Breast epithelium (tissue), 4 donors: ENCODE data around the gene BRD1. TPM values are rescaled to one million over a fixed set of nuclear protein-coding genes. Genes with fewer than 3 reads are reported as not detected.
"Not testable (repeated sequence)": the region's sequence is repeated elsewhere in the genome, so short reads cannot be mapped to it uniquely, and the experiment has no call there.

Experiments
- DNase-seq, 2 donors: peaks; one replicate each; pipeline ENCODE4 v3.0.0-alpha.2; 2019; ENCODE audit warnings: low spot score in 2 of 2
- H3K27ac ChIP-seq, 2 donors: fragments of 200-600 bp; sonication (generic) in 1 of 2; one replicate each; pipeline ENCODE4 v1.5.1; 2016 to 2019; ENCODE audit warnings: mild to moderate bottlenecking in 1 of 2
- H3K27me3 ChIP-seq, 2 donors: fragments of 200-600 bp; sonication (generic) in 1 of 2; one replicate each; pipeline versions ENCODE4 v1.5.1 to v1.6.0; 2017 to 2019; ENCODE audit warnings: control low read depth in 1 of 2, mild to moderate bottlenecking in 1 of 2
- H3K36me3 ChIP-seq: fragments of 200-600 bp; one replicate; pipeline ENCODE4 v1.5.1; 2019
- H3K4me1 ChIP-seq, 2 donors: fragments of 200-600 bp; sonication (generic); one replicate each; pipeline ENCODE4 v1.5.1; 2016 to 2019; ENCODE audit warnings: control low read depth in 1 of 2
- H3K4me3 ChIP-seq, 3 donors: fragments of 200-600 bp; sonication (generic); 1 replicate in 2 of 3; 2 replicates in 1 of 3; pipeline ENCODE4 v1.5.1; 2016 to 2019; ENCODE audit warnings: mild to moderate bottlenecking in 3 of 3, moderate library complexity in 2 of 3
- H3K9me3 ChIP-seq, 2 donors: fragments of 200-600 bp; sonication (generic) in 1 of 2; one replicate each; pipeline ENCODE4 v1.5.1; 2016 to 2019; ENCODE audit warnings: control low read depth in 1 of 2
- CTCF ChIP-seq, 3 donors: fragments of 450-650 bp; IDR thresholded peaks; one replicate each; pipeline ENCODE4 v1.5.1; 2016 to 2017; ENCODE audit warnings: antibody characterized with exemption in 3 of 3, mild to moderate bottlenecking in 3 of 3, moderate library complexity in 3 of 3
- POLR2A ChIP-seq: fragments of 450-650 bp; IDR thresholded peaks from one replicate; pipeline ENCODE4 v1.6.1; 2016; ENCODE audit warnings: antibody characterized with exemption, mild to moderate bottlenecking, moderate library complexity
- POLR2AphosphoS5 ChIP-seq, 3 donors: sonication (generic); formaldehyde crosslinking; IDR thresholded peaks; one replicate each; pipeline ENCODE4 v1.6.1; 2017; ENCODE audit warnings: antibody characterized with exemption in 3 of 3
- intact Hi-C: fragments of 100-400 bp; cut with DNase I; formaldehyde crosslinking; loops from one replicate; pipeline ENCODE4 v1.15.1; 2023; ENCODE audit warnings: low total_unique reads
- total RNA-seq, 3 donors: library from RNA; depleted of rRNA; stranded (reverse); fragments of >200 nt; gene quantifications; one replicate each; pipeline ENCODE4 v1.1.0, GENCODE V29; 2016

BRD1 gene
- total RNA-seq, 3 donors from 2014 or later, result 33.4 to 35.1 (median 34.1) TPM

- Histone ChIP-seq H3K36me3 (peaks cover 4% of the 10 kb centered on the region), H3K4me1 (peaks cover 6 to 7% of the 10 kb centered on the region in 2 donors), H3K27me3 (no peaks in the 10 kb centered on the region), H3K4me3 (no peak overlapping the region), H3K27ac (no peak overlapping the region), H3K9me3 (no peaks in the 10 kb centered on the region)
- intact Hi-C loops, result no loop called here
- TF ChIP-seq POLR2A (no peak), POLR2AphosphoS5 (IDR thresholded peaks at IDR 0.05) (no peak), CTCF (IDR thresholded peaks at IDR 0.05) (no peak)
- DNase-seq, result no peak
Measured at GRCh38 chr22:49783926-49784629, 43.6 kb downstream of the BRD1 start.

- H3K27me3 ChIP-seq, result no peaks in the 10 kb centered on the region
- no peaks in the 10 kb centered on the region for H3K9me3 ChIP-seq
- TF ChIP-seq CTCF (IDR thresholded peaks at IDR 0.05), result no peak
- TF ChIP-seq POLR2AphosphoS5 (IDR thresholded peaks at IDR 0.05), result no peak
- TF ChIP-seq POLR2A, result no peak
- no peak overlapping the region for H3K4me3 ChIP-seq
- no peaks in the 10 kb centered on the region for H3K4me1 ChIP-seq
- intact Hi-C loops, result no loop called here
- peaks cover 4% of the 10 kb centered on the region for H3K36me3 ChIP-seq
- no peak for DNase-seq
- H3K27ac ChIP-seq, result no peak overlapping the region
Measured at GRCh38 chr22:49783036-49783746, 44.5 kb downstream of the BRD1 start.

- H3K4me1 ChIP-seq, intact Hi-C loops, DNase-seq, H3K36me3 ChIP-seq, H3K9me3 ChIP-seq, H3K4me3 ChIP-seq, H3K27ac ChIP-seq, H3K27me3 ChIP-seq: not testable (repeated sequence)
Measured at GRCh38 chr22:49781886-49782285, 45.8 kb downstream of the BRD1 start.

- Histone ChIP-seq H3K4me1 (no peaks in the 10 kb centered on the region), H3K9me3 (no peaks in the 10 kb centered on the region), H3K4me3 (no peak overlapping the region), H3K27ac (no peak overlapping the region), H3K27me3 (no peaks in the 10 kb centered on the region), H3K36me3 (peaks cover 4% of the 10 kb centered on the region)
- no peak for DNase-seq
- TF ChIP-seq CTCF (IDR thresholded peaks at IDR 0.05) (no peak), POLR2AphosphoS5 (IDR thresholded peaks at IDR 0.05) (no peak), POLR2A (no peak)
- intact Hi-C loops, result no loop called here
Measured at GRCh38 chr22:49781289-49781782, 46.3 kb downstream of the BRD1 start.

GRCh38 chr22:49780698-49781288 lies 46.9 kb downstream of the BRD1 start:
- DNase-seq, result no peak
- Histone ChIP-seq H3K9me3 (no peaks in the 10 kb centered on the region), H3K27me3 (no peaks in the 10 kb centered on the region), H3K4me1 (no peaks in the 10 kb centered on the region), H3K27ac (no peak overlapping the region), H3K36me3 (peaks cover 4% of the 10 kb centered on the region), H3K4me3 (no peak overlapping the region)
- TF ChIP-seq POLR2AphosphoS5 (IDR thresholded peaks at IDR 0.05) (no peak), POLR2A (no peak), CTCF (IDR thresholded peaks at IDR 0.05) (no peak)
- intact Hi-C loops, result no loop called here
